Stimulated activated CD4-positive, alpha-beta T cell treated with anti-CD3 and anti-CD28 coated beads, TNF-alpha, amount 100 ng/mL, for 1 hour (primary cell): Measurements from ENCODE around the gene DNM3.
"Not testable (repeated sequence)": the region's sequence is repeated elsewhere in the genome, so short reads cannot be mapped to it uniquely, and the experiment has no call there.

Experiments used
- DNase-seq, 3 donors: peaks; one replicate each; pipeline ENCODE4 v3.0.0-alpha.2; 2020; ENCODE audit warnings: low read depth in 3 of 3, low spot score in 1 of 3

The DNM3 gene

GRCh38 chr1:171841050-171841910 lies at the start of gene DNM3:
TSS of gene DNM3 (plus strand) at chr1:171841498. CDS start at chr1:171841657, 159 bp downstream.
- peak; percentile 40 to 72 (median 67) for DNase-seq

- DNase-seq = no peak
Measured at GRCh38 chr1:171792656-171793369, 48.5 kb upstream of the DNM3 start.

GRCh38 chr1:171793636-171794035 lies 47.7 kb upstream of the DNM3 start:
- no peak for DNase-seq

- peak in 2 of 3 donors; percentile 9 to 18 for DNase-seq
Measured at GRCh38 chr1:171794085-171794484, 47.2 kb upstream of the DNM3 start.

GRCh38 chr1:171796592-171796991 lies 44.7 kb upstream of the DNM3 start:
- DNase-seq = no peak

- DNase-seq = no peak
Measured at GRCh38 chr1:171798311-171798710, 43.0 kb upstream of the DNM3 start.

- DNase-seq = no peak
Measured at GRCh38 chr1:171798765-171799164, 42.5 kb upstream of the DNM3 start.

- DNase-seq = no peak
Measured at GRCh38 chr1:171799166-171799565, 42.1 kb upstream of the DNM3 start.

- DNase-seq = not testable (repeated sequence)
Measured at GRCh38 chr1:171799698-171800097, 41.6 kb upstream of the DNM3 start.

- no peak for DNase-seq
Measured at GRCh38 chr1:171800342-171800741, 41.0 kb upstream of the DNM3 start.

GRCh38 chr1:171800851-171801250 lies 40.4 kb upstream of the DNM3 start:
- no peak for DNase-seq

- no peak for DNase-seq
Measured at GRCh38 chr1:171801487-171801891, 39.8 kb upstream of the DNM3 start.

GRCh38 chr1:171802207-171802606 lies 39.1 kb upstream of the DNM3 start:
- no peak for DNase-seq

- no peak for DNase-seq
Measured at GRCh38 chr1:171803045-171803444, 38.3 kb upstream of the DNM3 start.

- no peak for DNase-seq
Measured at GRCh38 chr1:171803461-171804022, 37.8 kb upstream of the DNM3 start.

- no peak for DNase-seq
Measured at GRCh38 chr1:171805395-171806115, 35.7 kb upstream of the DNM3 start.

GRCh38 chr1:171807556-171807955 lies 33.7 kb upstream of the DNM3 start:
- DNase-seq = no peak

- no peak for DNase-seq
Measured at GRCh38 chr1:171809834-171810233, 31.5 kb upstream of the DNM3 start.

GRCh38 chr1:171811672-171812071 lies 29.6 kb upstream of the DNM3 start:
- no peak for DNase-seq

- DNase-seq = no peak
Measured at GRCh38 chr1:171814692-171815091, 26.6 kb upstream of the DNM3 start.

- no peak for DNase-seq
Measured at GRCh38 chr1:171816300-171816901, 24.9 kb upstream of the DNM3 start.
